ENCODE results near the gene PSMD5. TPM values are rescaled to one million over a fixed set of nuclear protein-coding genes. Genes with fewer than 3 reads are reported as not detected.

PSMD5 gene
- total RNA-seq, 1 experiment from 2014 or later = 53.0 TPM

GRCh38 chr9:120864719-120865118 is 22.0 kb upstream of the PSMD5 start:
- intact Hi-C loops (cut with micrococcal nuclease; ENCODE audit: unreplicated experiment) (no loop called here), in situ Hi-C loops (cut with HindIII; ENCODE audit: low pct_unique_long_range_greater_than_20kb, low sequenced_read_pairs) (no loop called here)
- TF ChIP-seq REST (IDR thresholded peaks at IDR 0.05; ENCODE audit: insufficient read depth in 1 of 2, low read depth in 2 of 2, low read length in 1 of 2) (no peak), TCF7L2 (IDR thresholded peaks at IDR 0.05; ENCODE audit: low read depth, low read length) (no peak), CTCF (IDR thresholded peaks at IDR 0.05) (no peak), POLR2AphosphoS5 (IDR thresholded peaks at IDR 0.05; ENCODE audit: low read depth, low read length) (no peak), SIN3A (IDR thresholded peaks at IDR 0.05; ENCODE audit: borderline replicate concordance, insufficient read depth, low read depth, low read length) (no peak)
- DNase-seq (ENCODE audit: low read depth, low spot score) (no peak), ATAC-seq (no peak)
- ChIA-PET POLR2A (no interaction called here), CTCF (no interaction called here)
- Histone ChIP-seq H3K4me1 (ENCODE audit: control insufficient read depth, insufficient read depth, low read length) (peaks cover 9% of the 10 kb centered on the region), H3K9me3 (ENCODE audit: control insufficient read depth, insufficient read depth, low read depth, low read length) (no peaks in the 10 kb centered on the region), H3K36me3 (ENCODE audit: control insufficient read depth, insufficient read depth, low read length) (peaks cover 2% of the 10 kb centered on the region; the same call in 1 of the 2 replicates), H3K27ac (ENCODE audit: low read length) (no peak overlapping the region), H3K27me3 (ENCODE audit: control insufficient read depth, insufficient read depth, low read length) (no peaks in the 10 kb centered on the region), H3K4me3 (ENCODE audit: low read depth in 2 of 2, low read length in 2 of 2) (no peak overlapping the region)
- BruUV-seq (replicated peaks) = no TSS peak

DNA sequence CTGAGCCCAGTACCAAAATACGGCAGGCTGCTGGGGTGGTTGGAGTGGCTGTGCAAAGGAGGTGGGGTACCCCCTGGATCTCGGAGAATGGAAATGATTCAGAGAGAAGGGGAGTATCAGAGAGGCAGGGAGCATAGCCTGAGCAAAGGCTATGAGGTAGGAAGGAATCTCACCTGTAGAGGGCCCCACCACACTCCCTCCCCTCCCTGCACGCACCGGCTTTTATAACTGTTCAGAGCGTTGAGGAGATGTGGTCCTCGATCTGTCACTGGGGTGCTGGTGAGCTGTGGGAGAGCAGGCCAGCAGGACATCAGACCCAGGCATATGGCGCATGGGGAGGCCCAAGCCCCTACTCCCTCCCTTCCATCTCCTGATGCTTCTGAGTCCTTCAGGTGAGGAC is 21.1 kb upstream of the PSMD5 start:
- Histone ChIP-seq H3K36me3 (ENCODE audit: control insufficient read depth, insufficient read depth, low read length) (peaks cover 2% of the 10 kb centered on the region; the same call in 1 of the 2 replicates), H3K4me3 (ENCODE audit: low read depth in 2 of 2, low read length in 2 of 2) (no peak overlapping the region), H3K27me3 (ENCODE audit: control insufficient read depth, insufficient read depth, low read length) (no peaks in the 10 kb centered on the region), H3K9me3 (ENCODE audit: control insufficient read depth, insufficient read depth, low read depth, low read length) (no peaks in the 10 kb centered on the region), H3K27ac (ENCODE audit: low read length) (no peak overlapping the region), H3K4me1 (ENCODE audit: control insufficient read depth, insufficient read depth, low read length) (peaks cover 3% of the 10 kb centered on the region; the same call in 1 of the 2 replicates)
- ChIA-PET CTCF (no interaction called here), POLR2A (no interaction called here)
- no TSS peak for BruUV-seq (replicated peaks)
- intact Hi-C loops (cut with micrococcal nuclease; ENCODE audit: unreplicated experiment) = no loop called here
- no peak for DNase-seq (ENCODE audit: low read depth, low spot score)
- in situ Hi-C loops (cut with HindIII; ENCODE audit: low pct_unique_long_range_greater_than_20kb, low sequenced_read_pairs) = no loop called here
- no peak for TF ChIP-seq TCF7L2 (IDR thresholded peaks at IDR 0.05; ENCODE audit: low read depth, low read length)
- TF ChIP-seq REST (IDR thresholded peaks at IDR 0.05; ENCODE audit: insufficient read depth in 1 of 2, low read depth in 2 of 2, low read length in 1 of 2) = no peak
- no peak for TF ChIP-seq SIN3A (IDR thresholded peaks at IDR 0.05; ENCODE audit: borderline replicate concordance, insufficient read depth, low read depth, low read length)
- TF ChIP-seq POLR2AphosphoS5 (IDR thresholded peaks at IDR 0.05; ENCODE audit: low read depth, low read length) = no peak
- no peak for TF ChIP-seq CTCF (IDR thresholded peaks at IDR 0.05)
- no peak for ATAC-seq
